ENCODE measurements around the gene GLTP.

GLTP gene

DNA sequence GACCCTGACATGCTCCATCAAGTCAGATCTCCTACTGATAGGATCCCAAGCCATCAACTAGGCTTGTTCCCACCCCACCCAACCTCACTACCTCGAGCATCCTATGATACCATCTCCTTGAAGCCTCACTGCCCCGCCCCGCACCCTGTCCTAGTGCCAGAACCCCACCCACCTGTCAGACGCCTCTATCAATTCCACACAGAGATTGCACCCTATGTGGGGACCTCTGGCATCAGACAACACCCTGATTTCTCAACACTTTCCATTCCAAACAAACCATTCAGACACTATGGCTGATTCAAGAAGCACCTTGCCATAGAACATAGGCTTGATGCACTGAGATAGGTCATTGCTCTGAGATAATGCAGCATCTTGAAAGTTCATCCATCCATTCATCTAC, 3.1 kb upstream of the GLTP start:
- Histone ChIP-seq H3K27ac (no peak overlapping the region), H3K36me3 (no peaks in the 10 kb centered on the region), H3K4me3 (ENCODE audit: low read depth, low read length) (no peak overlapping the region), H3K9me3 (ENCODE audit: severe bottlenecking) (no peaks in the 10 kb centered on the region), H3K27me3 (ENCODE audit: insufficient read depth, low read depth, severe bottlenecking) (no peaks in the 10 kb centered on the region)
- no peak for DNase-seq
- TF ChIP-seq CTCF (IDR thresholded peaks at IDR 0.05; ENCODE audit: low read depth, low read length), result no peak

DNA sequence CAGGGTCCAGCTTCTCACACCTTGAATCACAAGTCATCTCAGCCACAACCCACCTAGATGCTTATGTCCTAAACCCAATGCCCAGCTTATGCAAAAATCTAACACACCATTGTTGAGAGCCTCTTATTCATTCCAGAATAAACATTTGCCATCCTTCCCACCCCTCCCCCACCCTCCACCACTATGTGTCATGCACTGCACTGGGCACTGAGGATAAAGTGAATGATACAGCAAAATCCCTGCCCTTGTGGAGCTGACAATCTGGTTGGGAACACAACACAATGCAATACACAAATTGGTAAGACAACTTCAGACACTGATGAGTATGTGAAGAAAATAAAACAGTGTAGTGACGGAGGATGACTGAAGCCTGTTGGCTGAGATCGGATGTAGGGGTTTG, 1.4 kb upstream of the GLTP start:
- no peaks in the 10 kb centered on the region for H3K36me3 ChIP-seq
- no peaks in the 10 kb centered on the region for H3K9me3 ChIP-seq (ENCODE audit: severe bottlenecking)
- DNase-seq, result no peak
- TF ChIP-seq CTCF (IDR thresholded peaks at IDR 0.05; ENCODE audit: low read depth, low read length), result no peak
- no peak overlapping the region for H3K27ac ChIP-seq
- H3K27me3 ChIP-seq (ENCODE audit: insufficient read depth, low read depth, severe bottlenecking), result no peaks in the 10 kb centered on the region
- H3K4me3 ChIP-seq (ENCODE audit: low read depth, low read length), result no peak overlapping the region

DNA sequence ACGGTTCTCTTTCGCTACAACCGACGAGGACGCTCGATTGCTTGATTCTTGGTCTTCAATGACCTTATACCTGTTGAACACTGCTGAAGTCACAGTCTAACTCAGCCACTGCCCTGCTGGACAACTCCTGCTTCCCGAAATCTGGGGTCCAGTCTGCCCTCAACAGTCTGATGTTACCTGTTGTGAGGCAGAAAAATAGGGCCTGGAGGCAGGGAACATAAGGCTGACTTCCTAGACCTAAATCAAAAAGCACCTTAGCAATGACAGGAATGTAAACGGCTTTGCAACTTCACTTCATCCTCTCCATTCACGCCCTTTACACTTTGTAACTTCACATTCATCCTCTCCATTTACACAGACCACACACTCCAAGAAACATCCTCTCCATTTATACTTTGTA, 597 bp upstream of the GLTP start:
- no peak for DNase-seq
- Histone ChIP-seq H3K9me3 (ENCODE audit: severe bottlenecking) (no peaks in the 10 kb centered on the region), H3K27ac (no peak overlapping the region; the same call in 1 of the 2 replicates), H3K36me3 (no peaks in the 10 kb centered on the region), H3K4me3 (ENCODE audit: low read depth, low read length) (peak overlapping the region; percentile 56), H3K27me3 (ENCODE audit: insufficient read depth, low read depth, severe bottlenecking) (no peaks in the 10 kb centered on the region)
- no peak for TF ChIP-seq CTCF (IDR thresholded peaks at IDR 0.05; ENCODE audit: low read depth, low read length)

- Histone ChIP-seq H3K9me3 (ENCODE audit: severe bottlenecking) (no peaks in the 10 kb centered on the region), H3K27me3 (ENCODE audit: insufficient read depth, low read depth, severe bottlenecking) (no peaks in the 10 kb centered on the region), H3K4me3 (ENCODE audit: low read depth, low read length) (peak overlapping the region; percentile 79), H3K36me3 (no peaks in the 10 kb centered on the region), H3K27ac (no peak overlapping the region)
- TF ChIP-seq CTCF (IDR thresholded peaks at IDR 0.05; ENCODE audit: low read depth, low read length), result no peak
- no peak for DNase-seq
These were observed 844 bp downstream of the GLTP start for GRCh38 chr12:109879351-109880042.

- Histone ChIP-seq H3K36me3 (no peaks in the 10 kb centered on the region), H3K9me3 (ENCODE audit: severe bottlenecking) (no peaks in the 10 kb centered on the region), H3K27ac (no peak overlapping the region), H3K4me3 (ENCODE audit: low read depth, low read length) (no peak overlapping the region), H3K27me3 (ENCODE audit: insufficient read depth, low read depth, severe bottlenecking) (no peaks in the 10 kb centered on the region)
- no peak for DNase-seq
- no peak for TF ChIP-seq CTCF (IDR thresholded peaks at IDR 0.05; ENCODE audit: low read depth, low read length)
These were observed 1.6 kb downstream of the GLTP start for GRCh38 chr12:109878749-109879148.

DNA sequence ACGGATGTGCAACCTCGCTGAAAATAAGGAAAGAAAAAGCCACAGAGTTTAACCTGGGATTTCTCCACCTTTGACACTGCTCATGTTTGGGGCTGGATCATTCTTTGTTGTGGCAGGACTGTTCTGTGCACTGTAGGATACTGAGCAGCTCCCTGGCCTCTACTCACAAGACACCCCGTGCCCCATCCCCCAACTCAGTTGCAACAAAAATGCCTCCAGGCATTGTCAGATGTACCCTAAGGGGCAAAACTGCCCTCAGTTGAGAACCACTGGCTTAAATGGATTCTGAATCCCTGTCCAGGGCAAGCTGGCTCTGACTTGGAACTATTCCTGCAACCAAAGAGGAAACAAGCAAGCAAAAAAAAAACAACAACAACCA, 2.1 kb downstream of the GLTP start:
- no peaks in the 10 kb centered on the region for H3K27me3 ChIP-seq (ENCODE audit: insufficient read depth, low read depth, severe bottlenecking)
- no peak for DNase-seq
- TF ChIP-seq CTCF (IDR thresholded peaks at IDR 0.05; ENCODE audit: low read depth, low read length), result no peak
- no peaks in the 10 kb centered on the region for H3K36me3 ChIP-seq
- no peaks in the 10 kb centered on the region for H3K9me3 ChIP-seq (ENCODE audit: severe bottlenecking)
- H3K27ac ChIP-seq, result no peak overlapping the region
- H3K4me3 ChIP-seq (ENCODE audit: low read depth, low read length), result no peak overlapping the region
